C4-2B (cell line): Measurements from ENCODE around the gene SELENOO.

Experiments used
- CTCF ChIP-seq: fragments of 450-650 bp; conservative IDR thresholded peaks from 2 replicates; pipeline ENCODE4 v1.5.1; 2017; ENCODE audit warnings: mild to moderate bottlenecking
- ZFX ChIP-seq: fragments of 450-650 bp; IDR thresholded peaks from 2 replicates; pipeline ENCODE4 v1.6.1; 2017

GRCh38 chr22:50180727-50181521 lies 19.9 kb upstream of the SELENOO start:
- TF ChIP-seq CTCF = no peak
- TF ChIP-seq ZFX = no peak
